ENCODE measurements around the gene LIPT2. TPM values are rescaled to one million over a fixed set of nuclear protein-coding genes. Genes with fewer than 3 reads are reported as not detected.

The LIPT2 gene
- total and polyA plus RNA-seq, 2 donors (not counting 3 experiments of a cell fraction or from before 2014, with no cell fraction given): 1.7 to 4.1 TPM

- no peaks in the 10 kb centered on the region for H3K9me3 ChIP-seq (replicated peaks; ENCODE audit: control insufficient read depth, insufficient read depth, low read length)
- FAIRE-seq (no peak), DNase-seq (ENCODE audit: low read depth, low spot score) (no peak)
- H3K27ac ChIP-seq (ENCODE audit: insufficient read depth, low read depth, low read length): no peak overlapping the region
- CTCF ChIA-PET: interaction anchor here (1.9 kb wide), 1 partner anchor 8 kb away, joined by 9 read pairs; no protein-coding TSS in a partner anchor
- no peaks in the 10 kb centered on the region for H3K9me1 ChIP-seq (replicated peaks; ENCODE audit: control insufficient read depth, extremely low read depth, insufficient read depth, low read length)
- no peaks in the 10 kb centered on the region for H3K36me3 ChIP-seq (ENCODE audit: control insufficient read depth in 2 of 2, extremely low read depth in 1 of 2, insufficient read depth in 2 of 2, low read length in 2 of 2)
- no peaks in the 10 kb centered on the region for H3K79me2 ChIP-seq (ENCODE audit: control insufficient read depth, insufficient read depth, low read length)
- no peak overlapping the region for H2AFZ ChIP-seq (ENCODE audit: low read depth, low read length)
- intact Hi-C loops (cut with micrococcal nuclease): loop anchor here (10.0 kb wide), 1 partner anchor 277 kb away; the partner anchor contains the start of gene CHRDL2
- POLR2A ChIA-PET: no interaction called here
- H3K9ac ChIP-seq (replicated peaks; ENCODE audit: extremely low read depth, insufficient read depth, low read length): no peak overlapping the region
- TF ChIP-seq EZH2 (IDR thresholded peaks at IDR 0.05; ENCODE audit: borderline replicate concordance, low read depth, low read length, severe bottlenecking) (no peak), MYC (IDR thresholded peaks at IDR 0.05; ENCODE audit: low read depth, low read length) (no peak), FOS (IDR thresholded peaks at IDR 0.05; ENCODE audit: borderline replicate concordance, insufficient read depth, low read length) (no peak), CTCF (IDR thresholded peaks at IDR 0.05; ENCODE audit: extremely low read depth in 1 of 2, insufficient read depth in 1 of 2, low read depth in 1 of 2, low read length in 2 of 2) (no peak), MAX (IDR thresholded peaks at IDR 0.05; ENCODE audit: insufficient read depth, insufficient read length) (no peak), POLR2A (IDR thresholded peaks at IDR 0.05; ENCODE audit: low read depth, low read length) (no peak), POLR2AphosphoS5 (IDR thresholded peaks at IDR 0.05; ENCODE audit: insufficient read depth, low read depth, low read length) (no peak), JUN (IDR thresholded peaks at IDR 0.05; ENCODE audit: borderline replicate concordance, insufficient read depth, insufficient read length, low read depth) (no peak), GATA2 (IDR thresholded peaks at IDR 0.05; ENCODE audit: insufficient read depth, insufficient read length, low read depth, low read length) (no peak)
- dilution Hi-C loops (cut with MboI; ENCODE audit: extremely low pct_ligation_motif_present, low sequenced_read_pairs): no loop called here
- no peaks in the 10 kb centered on the region for H4K20me1 ChIP-seq (replicated peaks; ENCODE audit: control insufficient read depth, extremely low read depth, insufficient read depth, low read length)
- no peak overlapping the region for H3K4me2 ChIP-seq (ENCODE audit: insufficient read depth, low read length)
- BruUV-seq (replicated peaks): no TSS peak
- no peak overlapping the region for H3K4me3 ChIP-seq (replicated peaks in 1 of 3; ENCODE audit: insufficient read depth in 1 of 3, low read depth in 1 of 3, low read length in 3 of 3)
- no peaks in the 10 kb centered on the region for H3K27me3 ChIP-seq (ENCODE audit: control insufficient read depth in 2 of 2, insufficient read depth in 2 of 2, low read length in 2 of 2)
- peaks cover 7% of the 10 kb centered on the region for H3K4me1 ChIP-seq (ENCODE audit: control insufficient read depth, extremely low read depth, insufficient read depth, low read length)
Measured at GRCh38 chr11:74457356-74457755, 36.2 kb downstream of the LIPT2 start.
